GM12878 (cell line): Measurements from ENCODE around the gene ZNF547. TPM values are rescaled to one million over a fixed set of nuclear protein-coding genes. Genes with fewer than 3 reads are reported as not detected.
A peak's percentile ranks its signal among the peaks of the same experiment; 100 is the strongest.

ENCODE experiments used
- BCL11A ChIP-seq: IDR thresholded peaks from 2 replicates; pipeline ENCODE4 v1.6.1; 2011; ENCODE audit warnings: low read depth, low read length
- ESRRA ChIP-seq: IDR thresholded peaks from 2 replicates; pipeline ENCODE4 v1.6.1; 2012; ENCODE audit warnings: mild to moderate bottlenecking, low read length, improper control_type of control experiment
- MLLT1 ChIP-seq: fragments of 450-650 bp; IDR thresholded peaks from 2 replicates; pipeline ENCODE4 v1.6.1; 2016; ENCODE audit warnings: mild to moderate bottlenecking
- MTA2 ChIP-seq: fragments of 450-650 bp; IDR thresholded peaks from 2 replicates; pipeline ENCODE4 v1.6.1; 2016; ENCODE audit warnings: low read depth, mild to moderate bottlenecking, moderate library complexity
- MTA3 ChIP-seq: IDR thresholded peaks from 2 replicates; pipeline ENCODE4 v1.6.1; 2012; ENCODE audit warnings: low read length, inconsistent platforms, borderline replicate concordance
- NFYA ChIP-seq: IDR thresholded peaks from 2 replicates; pipeline ENCODE4 v1.6.1; 2011; ENCODE audit warnings: low read depth, mild to moderate bottlenecking, low read length, improper control_type of control experiment, borderline replicate concordance
- PAX8 ChIP-seq: fragments of 450-650 bp; IDR thresholded peaks from 2 replicates; pipeline ENCODE4 v1.6.1; 2017; ENCODE audit warnings: mild to moderate bottlenecking, moderate library complexity
- RELA ChIP-seq: fragments of 450-650 bp; IDR thresholded peaks from 2 replicates; pipeline ENCODE4 v1.8.0; 2014; ENCODE audit warnings: borderline replicate concordance; ENCODE audit not compliant: partially characterized antibody
- SPI1 ChIP-seq: IDR thresholded peaks from 2 replicates; pipeline ENCODE4 v1.6.1; 2011; ENCODE audit warnings: low read depth, mild to moderate bottlenecking, low read length, moderate library complexity, borderline replicate concordance; ENCODE audit not compliant: insufficient read depth
- SREBF1 ChIP-seq: IDR thresholded peaks from 2 replicates; pipeline ENCODE4 v1.6.1; 2012; ENCODE audit warnings: mild to moderate bottlenecking, low read length
- STAT1 ChIP-seq: fragments of 450-650 bp; conservative IDR thresholded peaks from 2 replicates; pipeline ENCODE4 v1.6.1; 2014; ENCODE audit warnings: antibody characterized with exemption, mild to moderate bottlenecking
- STAT3 ChIP-seq: IDR thresholded peaks from 2 replicates; pipeline ENCODE4 v1.6.1; 2011; ENCODE audit warnings: low read depth, low read length, improper control_type of control experiment
- TARDBP ChIP-seq: IDR thresholded peaks from 2 replicates; pipeline ENCODE4 v1.6.1; 2016; ENCODE audit warnings: borderline replicate concordance
- ZBTB40 ChIP-seq: fragments of 450-650 bp; IDR thresholded peaks from 2 replicates; pipeline ENCODE4 v1.6.1; 2016; ENCODE audit warnings: mild to moderate bottlenecking, moderate library complexity, borderline replicate concordance
- ZNF384 ChIP-seq: IDR thresholded peaks from 2 replicates; pipeline ENCODE4 v1.6.1; 2012; ENCODE audit warnings: low read depth, mild to moderate bottlenecking, low read length, improper control_type of control experiment, borderline replicate concordance
- polyA plus RNA-seq, 11 experiments: library from polyadenylated mRNA; depleted of rRNA in 4 of 11; unstranded in 6 of 11; stranded (reverse) in 5 of 11; fragments of >200 nt; fragmentation: Nextera tagmentation in 4 of 11; fragmentation: Illumina TruSeq in 1 of 11; extraction: Ambion mirVana in 4 of 11; extraction: Trizol in 1 of 11; gene quantifications; 1 replicate in 1 of 11; 2 replicates in 10 of 11; pipeline versions ENCODE4 v1.2.1 to v1.2.3, GENCODE V29; 2011 to 2016; ENCODE audit warnings: inconsistent platforms in 2 of 11, missing spikeins in 2 of 11, low read depth in 1 of 11
- total RNA-seq, 4 experiments: library from RNA; depleted of rRNA in 3 of 4; stranded (reverse); fragments of >200 nt in 3 of 4; fragmentation: Illumina TruSeq in 1 of 4; extraction: Trizol in 1 of 4; gene quantifications; 2 replicates each; pipeline versions ENCODE4 v1.2.1 to v1.2.3, GENCODE V29; 2013 to 2021

The ZNF547 gene
- total and polyA plus RNA-seq, 10 of the 15 experiments (the other 5 are each of a cell fraction or from before 2014, with no cell fraction given): 2.3 to 6.0 (median 3.3) TPM

GRCh38 chr19:57389194-57389729 is 25.9 kb downstream of the ZNF547 start (continued):
- TF ChIP-seq RELA (peak; percentile 52), ZNF384 (no peak), SREBF1 (0 out of 2 replicates have a peak, but pooled peaks have one; percentile 80), MTA3 (no peak), MLLT1 (peak; percentile 89), ZBTB40 (no peak), ESRRA (no peak), STAT3 (no peak), BCL11A (no peak), SPI1 (no peak), MTA2 (0 out of 2 replicates have a peak, but pooled peaks have one; percentile 7), TARDBP (peak; percentile 11; the same call in 1 of the 2 replicates), NFYA (no peak), STAT1 (no peak), PAX8 (0 out of 2 replicates have a peak, but pooled peaks have one; percentile 53)
